A673 (cell line): Measurements from ENCODE around the gene ILDR1. TPM values are rescaled to one million over a fixed set of nuclear protein-coding genes. Genes with fewer than 3 reads are reported as not detected.

Experiments used
- BruUV-seq: library from RNA; stranded (reverse); fragments of 400-500 nt; replicated peaks from 2 replicates; lab custom pipeline; 2021; lab: Mats Ljungman, UMichigan
- CTCF ChIA-PET: fragments of 300-600 bp; sonication (Branson Sonifier 250); formaldehyde crosslinking; loops from one replicate; lab custom pipeline; 2022; ENCODE audit warnings: antibody characterized with exemption; lab: Charles Lee
- POLR2A ChIA-PET: fragments of 300-600 bp; sonication (Branson Sonifier 250); formaldehyde crosslinking; loops from one replicate; lab custom pipeline; 2022; ENCODE audit warnings: antibody characterized with exemption; ENCODE audit not compliant: low non-redundant PET; lab: Charles Lee
- DNase-seq: peaks from one replicate; pipeline ENCODE4 v3.0.0-alpha.2; 2015; ENCODE audit warnings: low spot score
- H3K27ac ChIP-seq: fragments of 200-600 bp; sonication (generic); 2 replicates; pipeline ENCODE4 v1.5.1; 2016; ENCODE audit warnings: mixed run types, low read depth, mild to moderate bottlenecking, mixed read lengths, antibody characterized with exemption, low read length; ENCODE audit not compliant: poor library complexity, severe bottlenecking
- H3K27me3 ChIP-seq: fragments of 200-600 bp; sonication (generic); replicated peaks from 2 replicates; pipeline ENCODE4 v1.6.1; 2017; ENCODE audit warnings: mixed run types, low read depth, mild to moderate bottlenecking, mixed read lengths, antibody characterized with exemption, low read length; ENCODE audit not compliant: insufficient read depth, poor library complexity
- H3K36me3 ChIP-seq: fragments of 200-600 bp; sonication (generic); 2 replicates; pipeline ENCODE4 v1.6.1; 2016; ENCODE audit warnings: mixed run types, mild to moderate bottlenecking, mixed read lengths, antibody characterized with exemption, low read length; ENCODE audit not compliant: insufficient read depth, poor library complexity, severe bottlenecking
- H3K4me1 ChIP-seq: fragments of 200-600 bp; sonication (generic); 2 replicates; pipeline ENCODE4 v1.6.1; 2017; ENCODE audit warnings: mixed run types, mild to moderate bottlenecking, mixed read lengths, antibody characterized with exemption, low read length; ENCODE audit not compliant: insufficient read depth, poor library complexity, severe bottlenecking
- H3K4me3 ChIP-seq: fragments of 200-600 bp; sonication (generic); 2 replicates; pipeline ENCODE4 v1.5.1; 2016; ENCODE audit warnings: low read depth, mixed run types, mild to moderate bottlenecking, mixed read lengths, low read length; ENCODE audit not compliant: poor library complexity, severe bottlenecking
- H3K9me3 ChIP-seq: fragments of 200-600 bp; sonication (generic); 2 replicates; pipeline ENCODE4 v1.6.1; 2016; ENCODE audit warnings: mixed run types, low read depth, mild to moderate bottlenecking, mixed read lengths, antibody characterized with exemption, low read length; ENCODE audit not compliant: poor library complexity, severe bottlenecking
- CTCF ChIP-seq: fragments of 300-800, 200-600 bp; sonication (generic); conservative IDR thresholded peaks from 2 replicates; pipeline ENCODE4 v1.5.1; 2017; ENCODE audit warnings: low read depth, mild to moderate bottlenecking, antibody characterized with exemption, low read length, moderate library complexity, mixed read lengths
- EZH2 ChIP-seq: fragments of 200-600 bp; sonication (generic); IDR thresholded peaks from 2 replicates; pipeline ENCODE4 v1.6.1; 2017; ENCODE audit warnings: borderline replicate concordance, low read depth, mild to moderate bottlenecking, mixed read lengths, antibody characterized with exemption, low read length; ENCODE audit not compliant: poor library complexity, severe bottlenecking
- intact Hi-C: fragments of 100-400 bp; cut with micrococcal nuclease; formaldehyde crosslinking; loops from one replicate; pipeline ENCODE4 v1.10.0; 2022; ENCODE audit not compliant: unreplicated experiment
- total RNA-seq: library from RNA; stranded (reverse); gene quantifications from 2 replicates; pipeline ENCODE4 v1.2.3, GENCODE V29; 2021

ILDR1 gene
- total RNA-seq, 1 experiment from 2014 or later, result not detected

GRCh38 chr3:121956363-121956762 is 65.7 kb downstream of the ILDR1 start:
- ChIA-PET POLR2A (no interaction called here), CTCF (no interaction called here)
- no TSS peak for BruUV-seq
- intact Hi-C loops, result no loop called here
- Histone ChIP-seq H3K4me3 (no peak overlapping the region), H3K9me3 (peaks cover 5% of the 10 kb centered on the region), H3K27ac (no peak overlapping the region), H3K4me1 (no peaks in the 10 kb centered on the region), H3K27me3 (no peaks in the 10 kb centered on the region), H3K36me3 (no peaks in the 10 kb centered on the region)
- TF ChIP-seq CTCF (no peak), EZH2 (no peak)
- DNase-seq, result no peak

- BruUV-seq, result no TSS peak
- intact Hi-C loops, result no loop called here
- DNase-seq, result no peak
- CTCF ChIA-PET, result no interaction called here
- no peak overlapping the region for H3K27ac ChIP-seq
- no peak overlapping the region for H3K4me3 ChIP-seq
- no peaks in the 10 kb centered on the region for H3K4me1 ChIP-seq
- H3K36me3 ChIP-seq, result no peaks in the 10 kb centered on the region
- POLR2A ChIA-PET, result no interaction called here
- TF ChIP-seq CTCF, result no peak
- TF ChIP-seq EZH2, result no peak
- no peaks in the 10 kb centered on the region for H3K27me3 ChIP-seq
- peaks cover 5% of the 10 kb centered on the region for H3K9me3 ChIP-seq
These were observed 70.6 kb downstream of the ILDR1 start for GRCh38 chr3:121951291-121951919.

- POLR2A ChIA-PET, result no interaction called here
- no peak for DNase-seq
- CTCF ChIA-PET, result no interaction called here
- intact Hi-C loops, result no loop called here
- Histone ChIP-seq H3K9me3 (peaks cover 5% of the 10 kb centered on the region), H3K27me3 (no peaks in the 10 kb centered on the region), H3K4me3 (no peak overlapping the region), H3K27ac (no peak overlapping the region), H3K36me3 (no peaks in the 10 kb centered on the region), H3K4me1 (no peaks in the 10 kb centered on the region)
- no peak for TF ChIP-seq EZH2
- no peak for TF ChIP-seq CTCF
- BruUV-seq, result no TSS peak
These were observed 73.4 kb downstream of the ILDR1 start for GRCh38 chr3:121948641-121949040.
